PC-3 (cell line): ENCODE measurements around the gene CSN1S1. TPM values are rescaled to one million over a fixed set of nuclear protein-coding genes. Genes with fewer than 3 reads are reported as not detected.

ENCODE experiments used
- ATAC-seq: fragments of 200-7000 bp; cut with Tn5 transposase; 2 replicates; pipeline ENCODE4 v1.9.1; 2020; ENCODE audit warnings: mild to moderate bottlenecking, moderate library complexity
- BruUV-seq: library from RNA; stranded (reverse); fragments of 400-500 nt; replicated peaks from 2 replicates; lab custom pipeline; 2021; lab: Mats Ljungman, UMichigan
- CTCF ChIA-PET: fragments of 300-600 bp; sonication (Branson Sonifier 250); formaldehyde crosslinking; loops from one replicate; lab custom pipeline; 2022; ENCODE audit warnings: antibody characterized with exemption; lab: Charles Lee
- POLR2A ChIA-PET: fragments of 300-600 bp; sonication (Branson Sonifier 250); formaldehyde crosslinking; loops from one replicate; lab custom pipeline; 2022; ENCODE audit warnings: antibody characterized with exemption; ENCODE audit not compliant: unreplicated experiment; lab: Charles Lee
- DNase-seq: peaks from one replicate; pipeline ENCODE4 v3.0.0-alpha.2; 2015
- H2AFZ ChIP-seq: fragments of 300-600 bp; sonication (generic); 2 replicates; pipeline ENCODE4 v1.6.0; 2016; ENCODE audit warnings: antibody characterized with exemption, low read length
- H3F3A ChIP-seq: fragments of 300-600 bp; sonication (generic); one replicate; pipeline ENCODE4 v1.6.0; 2017; ENCODE audit warnings: antibody characterized with exemption, low read length, control low read depth, mild to moderate bottlenecking; ENCODE audit not compliant: unreplicated experiment
- H3K27ac ChIP-seq: fragments of 300-600 bp; sonication (generic); 2 replicates; pipeline ENCODE4 v1.5.1; 2016; ENCODE audit warnings: mild to moderate bottlenecking, low read length
- H3K27me3 ChIP-seq: fragments of 300-600 bp; sonication (generic); 2 replicates; pipeline ENCODE4 v1.6.1; 2016; ENCODE audit warnings: low read length, mixed read lengths
- H3K36me3 ChIP-seq: fragments of 300-600 bp; sonication (generic); 2 replicates; pipeline ENCODE4 v1.6.1; 2016; ENCODE audit warnings: low read depth, mixed run types, low read length, mixed read lengths
- H3K4me1 ChIP-seq: fragments of 300-600 bp; sonication (generic); 2 replicates; pipeline ENCODE4 v1.5.1; 2016; ENCODE audit warnings: low read length; ENCODE audit not compliant: insufficient read depth
- H3K4me2 ChIP-seq: fragments of 300-600 bp; sonication (generic); 2 replicates; pipeline ENCODE4 v1.6.0; 2016; ENCODE audit warnings: low read length
- H3K4me3 ChIP-seq: fragments of 300-600 bp; sonication (generic); 2 replicates; pipeline ENCODE4 v1.5.1; 2016; ENCODE audit warnings: mild to moderate bottlenecking, low read length, mixed read lengths
- H3K79me2 ChIP-seq: fragments of 300-600 bp; sonication (generic); 2 replicates; pipeline ENCODE4 v1.6.1; 2017; ENCODE audit warnings: low read length, mixed read lengths
- H3K9ac ChIP-seq: fragments of 300-600 bp; sonication (generic); 2 replicates; pipeline ENCODE4 v1.6.0; 2016; ENCODE audit warnings: mild to moderate bottlenecking, low read length
- H3K9me2 ChIP-seq: fragments of 300-600 bp; sonication (generic); replicated peaks from 2 replicates; pipeline ENCODE4 v1.6.1; 2016; ENCODE audit warnings: mixed run types, low read length, mixed read lengths
- H3K9me3 ChIP-seq: fragments of 300-600 bp; sonication (generic); 2 replicates; pipeline ENCODE4 v1.6.1; 2016; ENCODE audit warnings: low read length, mixed read lengths
- H4K20me1 ChIP-seq: fragments of 300-600 bp; sonication (generic); 2 replicates; pipeline ENCODE4 v1.6.1; 2016; ENCODE audit warnings: low read length, mixed read lengths
- CTCF ChIP-seq: fragments of 300-600 bp; sonication (generic); conservative IDR thresholded peaks from 2 replicates; pipeline ENCODE4 v1.5.1; 2017; ENCODE audit warnings: antibody characterized with exemption, low read depth, mild to moderate bottlenecking, low read length
- EZH2 ChIP-seq: fragments of 300-600 bp; sonication (generic); IDR thresholded peaks from one replicate; pipeline ENCODE4 v1.6.1; 2017; ENCODE audit warnings: antibody characterized with exemption, mild to moderate bottlenecking, low read length; ENCODE audit not compliant: unreplicated experiment
- EZH2phosphoT487 ChIP-seq: fragments of 300-600 bp; sonication (generic); IDR thresholded peaks from 2 replicates; pipeline ENCODE4 v1.6.1; 2018; ENCODE audit warnings: mild to moderate bottlenecking, antibody characterized with exemption, low read length, borderline replicate concordance
- intact Hi-C: fragments of 100-400 bp; cut with micrococcal nuclease; formaldehyde crosslinking; loops from 2 replicates; pipeline ENCODE4 v1.9.0; 2023
- total RNA-seq: library from RNA; depleted of rRNA; stranded (reverse); fragments of >200 nt; gene quantifications from 2 replicates; pipeline ENCODE4 v1.2.3, GENCODE V29; 2014

Gene CSN1S1
- total RNA-seq, 1 experiment from 2014 or later = not detected

- no peaks in the 10 kb centered on the region for H3K9me3 ChIP-seq
- H3K9me2 ChIP-seq = no peaks in the 10 kb centered on the region
- DNase-seq = no peak
- H3K4me2 ChIP-seq = no peak overlapping the region
- no peak overlapping the region for H3K4me3 ChIP-seq
- no TSS peak for BruUV-seq
- no peaks in the 10 kb centered on the region for H3K27me3 ChIP-seq
- POLR2A ChIA-PET = no interaction called here
- TF ChIP-seq EZH2phosphoT487 (no peak), CTCF (no peak), EZH2 (no peak)
- no peak for ATAC-seq
- H3K79me2 ChIP-seq = no peaks in the 10 kb centered on the region
- H2AFZ ChIP-seq = no peak overlapping the region
- no peak overlapping the region for H3K27ac ChIP-seq
- no peaks in the 10 kb centered on the region for H3K36me3 ChIP-seq
- no peaks in the 10 kb centered on the region for H3F3A ChIP-seq
- intact Hi-C loops = no loop called here
- H3K4me1 ChIP-seq = 0 out of 2 replicates have a peak, but pooled peaks cover 3% of the 10 kb centered on the region
- CTCF ChIA-PET = no interaction called here
- no peak overlapping the region for H3K9ac ChIP-seq
- H4K20me1 ChIP-seq = no peaks in the 10 kb centered on the region
Measured at GRCh38 chr4:69957209-69957608, 26.3 kb downstream of the CSN1S1 start.

GRCh38 chr4:69965628-69966027 is 34.8 kb downstream of the CSN1S1 start, which contains the start of gene CSN2:
CSN2 (minus strand) TSS chr4:69965728; CDS start chr4:69960995, 4,733 bp downstream.
- Histone ChIP-seq H4K20me1 (no peaks in the 10 kb centered on the region), H3K27me3 (peaks cover 4% of the 10 kb centered on the region; the same call in 1 of the 2 replicates), H2AFZ (no peak within 1 kb of the TSS), H3K4me1 (no peaks in the 10 kb centered on the region), H3K9me2 (no peaks in the 10 kb centered on the region), H3F3A (no peaks in the 10 kb centered on the region), H3K4me2 (no peak within 1 kb of the TSS), H3K9ac (no peak within 1 kb of the TSS), H3K36me3 (no peaks in the 10 kb centered on the region), H3K79me2 (no peaks in the 10 kb centered on the region), H3K9me3 (no peaks in the 10 kb centered on the region), H3K4me3 (no peak within 1 kb of the TSS), H3K27ac (no peak within 1 kb of the TSS)
- TF ChIP-seq EZH2phosphoT487 = no peak
- no peak for TF ChIP-seq CTCF
- no peak for TF ChIP-seq EZH2
- ATAC-seq = no peak
- ChIA-PET CTCF (no interaction called here), POLR2A (no interaction called here)
- no TSS peak for BruUV-seq
- intact Hi-C loops = no loop called here
- DNase-seq = no peak

GRCh38 chr4:69970071-69970470 is 39.2 kb downstream of the CSN1S1 start:
- no TSS peak for BruUV-seq
- no peak for TF ChIP-seq CTCF
- no peak for TF ChIP-seq EZH2
- TF ChIP-seq EZH2phosphoT487 = no peak
- POLR2A ChIA-PET = no interaction called here

More at GRCh38 chr4:69970071-69970470, 39.2 kb downstream of the CSN1S1 start:
- Histone ChIP-seq H3K9me2 (no peaks in the 10 kb centered on the region), H3K4me2 (no peak overlapping the region), H4K20me1 (no peaks in the 10 kb centered on the region), H2AFZ (no peak overlapping the region), H3K9ac (no peak overlapping the region), H3K36me3 (no peaks in the 10 kb centered on the region), H3F3A (no peaks in the 10 kb centered on the region), H3K27me3 (peaks cover 30% of the 10 kb centered on the region), H3K79me2 (no peaks in the 10 kb centered on the region), H3K4me1 (no peaks in the 10 kb centered on the region), H3K4me3 (no peak overlapping the region), H3K27ac (no peak overlapping the region), H3K9me3 (no peaks in the 10 kb centered on the region)
- no peak for DNase-seq
- CTCF ChIA-PET = no interaction called here
- intact Hi-C loops = no loop called here
- ATAC-seq = no peak
